ENCODE results near the gene SRRM5. TPM values are rescaled to one million over a fixed set of nuclear protein-coding genes. Genes with fewer than 3 reads are reported as not detected.
"Not testable (repeated sequence)": the region's sequence is repeated elsewhere in the genome, so short reads cannot be mapped to it uniquely, and the experiment has no call there.

The SRRM5 gene
- total RNA-seq, 1 donor from 2014 or later, result 0.12 TPM

- no peak for ATAC-seq
These were observed 4.4 kb downstream of the SRRM5 start for GRCh38 chr19:43616306-43616705.

GRCh38 chr19:43616954-43617353 is 5.1 kb downstream of the SRRM5 start:
- no peak for ATAC-seq

DNA sequence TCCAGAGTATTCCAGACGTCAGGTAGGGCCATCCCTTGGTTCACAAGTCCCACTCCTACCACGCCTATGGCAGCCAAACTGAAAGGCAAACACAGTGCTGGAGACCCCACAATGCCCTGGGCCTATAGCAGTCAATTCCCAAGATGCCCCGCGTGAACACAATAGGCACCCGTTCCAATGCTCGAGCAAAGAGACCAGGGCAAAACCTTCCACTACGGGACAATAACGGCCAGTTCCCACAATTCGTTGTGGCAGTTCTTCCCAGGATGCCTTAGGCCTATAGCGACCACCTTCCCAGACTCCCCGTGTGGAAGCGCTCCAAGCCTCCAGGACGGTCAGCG is 7.0 kb downstream of the SRRM5 start:
- peak; percentile 4 for ATAC-seq

DNA sequence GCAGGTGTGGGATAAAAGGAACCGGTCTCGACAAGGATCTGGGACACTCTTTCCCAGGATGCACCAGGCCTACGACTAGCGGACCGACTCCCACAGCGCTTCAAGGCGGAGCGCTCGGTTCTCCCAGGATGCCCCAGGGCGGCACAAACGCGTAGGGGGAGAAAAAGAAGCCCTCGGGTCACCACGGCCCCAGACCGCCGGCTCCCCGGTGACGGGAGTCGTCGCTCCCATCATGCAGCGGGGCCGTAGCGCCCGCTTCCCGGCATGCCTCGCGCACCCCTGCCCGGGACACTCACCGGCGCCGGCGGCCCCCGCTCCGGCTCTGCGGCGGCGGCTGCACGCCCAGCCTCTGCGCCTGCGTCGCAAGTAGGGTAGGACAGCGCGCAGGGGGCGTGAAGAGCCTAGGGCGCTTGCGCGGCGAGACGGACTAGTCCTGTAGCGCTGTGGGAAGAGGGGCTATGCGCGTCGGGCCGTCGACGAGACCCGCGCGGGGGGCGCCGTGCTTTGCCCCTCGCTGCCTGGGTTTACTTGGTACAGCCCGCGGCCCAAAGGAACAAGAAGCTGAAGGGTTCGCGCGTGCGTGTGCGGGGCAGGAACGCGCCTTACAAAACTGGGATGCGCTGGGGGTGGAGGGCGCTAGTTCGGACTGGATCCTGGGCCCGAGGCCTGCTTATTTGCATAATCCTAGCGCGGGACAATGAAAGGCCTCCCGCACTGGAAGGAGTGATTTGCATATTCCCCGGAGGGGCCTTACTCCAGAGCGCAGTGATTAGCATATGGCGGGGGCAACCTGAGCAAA is 7.6 kb downstream of the SRRM5 start, which contains the start of gene ZNF428:
Gene ZNF428 (minus strand): TSS at position 368 of the 799 bp plus-strand sequence. CDS start 5,325 bp downstream, outside the sequence.
- ATAC-seq, result peak; percentile 84

- ATAC-seq, result no peak
These were observed 8.4 kb downstream of the SRRM5 start for GRCh38 chr19:43620061-43621001.

- ATAC-seq, result no peak
These were observed 10.2 kb downstream of the SRRM5 start for GRCh38 chr19:43622070-43622469.

DNA sequence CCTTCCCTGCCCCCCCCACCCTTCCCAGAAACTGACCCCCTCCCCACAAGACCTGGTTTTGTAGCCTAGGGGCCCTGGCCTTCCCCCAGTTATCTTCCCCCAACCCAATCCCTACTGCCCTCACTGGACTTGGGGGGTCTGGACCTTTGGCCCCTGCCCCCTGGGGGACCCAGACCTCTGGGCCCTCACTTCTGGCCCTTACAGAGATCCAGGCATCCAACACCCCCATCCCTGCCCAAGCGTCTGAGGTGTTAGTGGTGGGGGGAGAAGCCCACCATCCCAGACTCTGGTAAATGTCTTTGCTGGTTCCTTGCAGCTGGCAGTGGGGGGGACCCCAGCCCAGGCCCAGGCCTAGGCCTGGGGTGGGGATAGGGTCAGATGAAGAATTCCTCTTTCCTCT is 11.1 kb downstream of the SRRM5 start:
- no peak for ATAC-seq

- ATAC-seq, result no peak
These were observed 12.2 kb downstream of the SRRM5 start for GRCh38 chr19:43623889-43624670.

- ATAC-seq, result peak; percentile 79
These were observed 13.0 kb downstream of the SRRM5 start for GRCh38 chr19:43624933-43625332.

DNA sequence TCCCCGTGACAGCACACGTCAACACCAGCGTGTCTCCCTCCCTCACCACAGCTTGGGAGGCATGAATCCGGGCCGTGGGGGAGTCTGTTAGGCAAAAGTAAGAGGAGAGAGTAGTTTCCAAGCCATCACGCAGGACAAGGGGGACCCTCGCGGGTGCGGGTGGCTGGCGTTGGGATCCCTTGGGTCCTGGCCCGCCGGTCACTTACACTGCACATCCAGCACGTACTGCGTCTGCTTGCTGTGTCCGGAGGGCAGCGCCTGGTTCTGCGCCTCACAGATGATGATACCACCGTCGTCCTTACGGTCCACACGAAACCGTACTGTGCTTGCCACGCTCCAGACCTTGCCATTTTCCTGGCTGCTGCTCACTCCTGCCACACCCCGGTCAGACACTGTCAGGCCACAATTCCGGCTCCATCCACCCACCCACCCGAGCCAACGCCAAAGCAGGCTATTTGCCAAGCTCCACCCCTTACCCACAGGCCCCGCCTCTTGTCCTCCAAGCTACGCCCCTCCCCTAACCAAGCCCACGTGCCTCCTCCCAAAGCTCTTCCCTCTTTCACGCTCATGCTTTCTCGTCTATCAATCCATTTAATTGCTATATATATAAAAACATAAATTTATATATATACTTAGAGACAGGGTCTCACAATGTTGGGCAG is 14.2 kb downstream of the SRRM5 start:
- ATAC-seq, result no peak

GRCh38 chr19:43626838-43627237 is 14.9 kb downstream of the SRRM5 start:
- ATAC-seq, result no peak

- ATAC-seq, result no peak
These were observed 16.9 kb downstream of the SRRM5 start for GRCh38 chr19:43628646-43629326.

DNA sequence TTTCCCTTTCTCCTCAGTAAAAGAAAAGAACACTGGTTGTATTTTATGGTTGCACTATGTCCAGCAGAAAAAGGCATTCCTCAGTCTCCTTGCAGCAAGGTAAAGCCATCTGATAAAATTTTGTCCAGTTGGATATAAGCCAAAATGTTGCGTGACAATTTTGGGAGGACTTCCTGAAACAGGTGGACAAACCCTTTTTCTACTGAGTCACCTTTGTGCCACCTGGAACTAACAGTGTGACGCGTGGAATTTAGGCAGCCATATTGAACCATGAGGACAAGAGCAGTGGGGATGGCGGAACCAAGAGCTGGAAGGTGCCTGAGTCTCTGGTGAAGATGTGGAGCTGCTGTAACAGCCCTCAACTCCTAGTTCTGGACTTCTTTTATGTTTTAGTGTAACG is 19.6 kb downstream of the SRRM5 start:
- no peak for ATAC-seq

- no peak for ATAC-seq
These were observed 21.6 kb downstream of the SRRM5 start for GRCh38 chr19:43633520-43633919.

DNA sequence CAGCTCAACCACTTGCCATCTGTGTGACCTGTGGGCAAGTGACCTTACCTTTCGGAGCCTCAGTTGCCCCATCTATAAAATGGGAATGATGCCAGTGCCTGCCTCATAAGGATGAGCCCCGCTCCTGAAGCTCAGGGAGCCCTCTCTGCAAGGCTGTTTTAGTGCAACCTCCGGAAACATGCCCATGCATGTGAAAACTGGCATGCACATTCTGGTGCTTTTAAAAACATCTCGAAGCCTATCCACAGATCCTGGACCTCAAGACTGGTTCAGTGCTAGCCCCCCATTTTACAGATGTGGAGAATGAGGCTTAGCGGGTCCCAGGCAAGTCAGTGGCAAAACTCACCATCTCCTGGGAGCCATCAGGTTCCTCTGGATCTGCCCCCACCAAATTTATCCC is 22.2 kb downstream of the SRRM5 start:
- no peak for ATAC-seq

GRCh38 chr19:43634506-43634871 is 22.6 kb downstream of the SRRM5 start:
- ATAC-seq, result no peak

GRCh38 chr19:43634872-43635560 is 23.1 kb downstream of the SRRM5 start:
- ATAC-seq, result no peak

DNA sequence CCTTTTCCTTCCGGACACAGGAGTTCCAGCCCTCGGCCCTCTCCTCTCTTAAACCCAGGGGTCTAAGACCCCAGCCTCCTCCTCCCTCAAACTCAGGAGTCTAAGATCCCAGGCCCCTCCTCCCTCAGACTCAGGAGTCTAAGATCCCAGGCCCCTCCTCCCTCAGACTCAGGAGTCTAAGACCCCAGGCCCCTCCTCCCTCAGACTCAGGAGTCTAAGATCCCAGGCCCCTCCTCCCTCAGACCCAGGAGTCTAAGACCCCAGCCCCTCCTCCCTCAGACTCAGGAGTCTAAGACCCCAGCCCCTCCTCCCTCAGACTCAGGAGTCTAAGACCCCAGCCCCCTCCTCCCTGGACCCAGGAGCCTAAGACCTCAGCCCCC is 23.7 kb downstream of the SRRM5 start:
- ATAC-seq, result not testable (repeated sequence)

GRCh38 chr19:43636121-43636683 is 24.3 kb downstream of the SRRM5 start:
- ATAC-seq, result no peak

DNA sequence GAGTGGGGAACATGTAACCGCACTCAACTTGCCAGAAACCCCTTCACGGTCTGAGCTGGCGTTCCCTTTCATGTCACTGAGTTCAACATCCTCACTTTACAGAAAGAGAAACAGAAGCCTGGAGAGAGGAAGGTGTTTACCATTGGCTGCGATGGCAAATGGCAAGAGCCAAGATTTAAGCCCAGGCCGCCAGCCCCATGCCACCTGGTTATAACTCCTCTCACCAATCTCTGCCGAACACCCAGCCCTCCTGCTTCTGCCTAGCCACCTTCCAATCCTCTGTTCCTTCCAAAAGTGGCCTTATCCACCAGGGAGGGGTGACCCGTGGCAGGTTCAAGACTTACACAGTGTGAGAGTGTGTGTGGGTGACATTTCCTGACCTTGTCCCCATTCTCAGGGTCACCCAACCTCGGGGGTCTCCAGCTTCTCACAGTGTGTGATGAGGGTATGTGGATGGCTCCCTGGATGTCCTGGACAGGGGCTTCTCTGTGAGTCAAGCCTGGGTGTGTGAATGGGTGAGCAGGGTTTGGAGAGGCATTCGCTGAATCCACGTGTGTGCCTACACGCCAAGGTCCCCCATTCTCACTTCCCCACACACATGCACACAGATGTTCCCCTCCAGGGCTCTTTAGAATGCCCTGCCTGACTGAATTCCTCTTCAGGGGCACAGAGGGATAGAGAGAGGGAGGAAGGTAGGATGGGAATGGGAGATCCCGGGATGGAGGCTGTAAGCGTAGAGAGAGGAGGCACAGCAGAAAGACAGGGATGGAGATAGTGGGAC is 26.5 kb downstream of the SRRM5 start:
- no peak for ATAC-seq

All from esophagus mucosa (tissue), 1 donor.